Neural crest cell (in vitro differentiated cells): ENCODE results near the gene PWWP2A. TPM values are rescaled to one million over a fixed set of nuclear protein-coding genes. Genes with fewer than 3 reads are reported as not detected.
"Not testable (repeated sequence)": the region's sequence is repeated elsewhere in the genome, so short reads cannot be mapped to it uniquely, and the experiment has no call there.

Source experiments
- DNase-seq: peaks from one replicate; pipeline ENCODE4 v3.0.0; 2021; ENCODE audit warnings: low read depth, mixed read lengths, low spot score
- H3K27ac Mint-ChIP-seq: one replicate; pipeline ENCODE4 v1.8.0; 2021; ENCODE audit warnings: mild to moderate bottlenecking, mixed read lengths; ENCODE audit not compliant: unreplicated experiment
- H3K27me3 Mint-ChIP-seq: 2 replicates; pipeline ENCODE4 v1.8.0; 2021; ENCODE audit warnings: low read depth, mild to moderate bottlenecking, mixed read lengths
- H3K36me3 Mint-ChIP-seq: 2 replicates; pipeline ENCODE4 v1.8.0; 2021; ENCODE audit warnings: low read depth, mild to moderate bottlenecking, mixed read lengths
- H3K4me1 Mint-ChIP-seq: 2 replicates; pipeline ENCODE4 v1.8.0; 2021; ENCODE audit warnings: mixed read lengths
- H3K4me3 Mint-ChIP-seq: one replicate; pipeline ENCODE4 v1.8.0; 2021; ENCODE audit warnings: mild to moderate bottlenecking, mixed read lengths
- H3K9me3 Mint-ChIP-seq: 2 replicates; pipeline ENCODE4 v1.8.0; 2021; ENCODE audit warnings: mixed read lengths
- total RNA-seq: library from RNA; stranded (reverse); gene quantifications from 2 replicates; pipeline ENCODE4 v1.2.1, GENCODE V29; 2021
- TF ChIP-seq, protein P1 (sequence below): fragments of 200-600 bp; sonication (generic); conservative IDR thresholded peaks from 2 replicates; pipeline ENCODE4 v1.5.0; 2021; ENCODE audit warnings: antibody characterized with exemption, mild to moderate bottlenecking

The PWWP2A gene
- total RNA-seq, 1 donor from 2014 or later = 31.6 TPM

GRCh38 chr5:160150381-160150780 lies 31.1 kb upstream of the PWWP2A start:
- Mint-ChIP-seq H3K27me3 (no peaks in the 10 kb centered on the region), H3K4me3 (no peak overlapping the region), H3K9me3 (no peaks in the 10 kb centered on the region), H3K36me3 (no peaks in the 10 kb centered on the region), H3K4me1 (peaks cover 8% of the 10 kb centered on the region), H3K27ac (no peak overlapping the region)
- TF ChIP-seq, protein P1, sequence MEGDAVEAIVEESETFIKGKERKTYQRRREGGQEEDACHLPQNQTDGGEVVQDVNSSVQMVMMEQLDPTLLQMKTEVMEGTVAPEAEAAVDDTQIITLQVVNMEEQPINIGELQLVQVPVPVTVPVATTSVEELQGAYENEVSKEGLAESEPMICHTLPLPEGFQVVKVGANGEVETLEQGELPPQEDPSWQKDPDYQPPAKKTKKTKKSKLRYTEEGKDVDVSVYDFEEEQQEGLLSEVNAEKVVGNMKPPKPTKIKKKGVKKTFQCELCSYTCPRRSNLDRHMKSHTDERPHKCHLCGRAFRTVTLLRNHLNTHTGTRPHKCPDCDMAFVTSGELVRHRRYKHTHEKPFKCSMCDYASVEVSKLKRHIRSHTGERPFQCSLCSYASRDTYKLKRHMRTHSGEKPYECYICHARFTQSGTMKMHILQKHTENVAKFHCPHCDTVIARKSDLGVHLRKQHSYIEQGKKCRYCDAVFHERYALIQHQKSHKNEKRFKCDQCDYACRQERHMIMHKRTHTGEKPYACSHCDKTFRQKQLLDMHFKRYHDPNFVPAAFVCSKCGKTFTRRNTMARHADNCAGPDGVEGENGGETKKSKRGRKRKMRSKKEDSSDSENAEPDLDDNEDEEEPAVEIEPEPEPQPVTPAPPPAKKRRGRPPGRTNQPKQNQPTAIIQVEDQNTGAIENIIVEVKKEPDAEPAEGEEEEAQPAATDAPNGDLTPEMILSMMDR = no peak
- DNase-seq = no peak

GRCh38 chr5:160144436-160144835 lies 25.2 kb upstream of the PWWP2A start:
- not testable (repeated sequence) for H3K4me3 Mint-ChIP-seq, DNase-seq, H3K27ac Mint-ChIP-seq, H3K4me1 Mint-ChIP-seq, H3K27me3 Mint-ChIP-seq, H3K36me3 Mint-ChIP-seq, H3K9me3 Mint-ChIP-seq

- Mint-ChIP-seq H3K27me3 (no peaks in the 10 kb centered on the region), H3K36me3 (no peaks in the 10 kb centered on the region), H3K4me3 (no peak overlapping the region), H3K4me1 (peaks cover 16% of the 10 kb centered on the region), H3K9me3 (no peaks in the 10 kb centered on the region), H3K27ac (no peak overlapping the region)
- TF ChIP-seq, protein P1 = no peak
- no peak for DNase-seq
These were observed 15.1 kb upstream of the PWWP2A start for GRCh38 chr5:160134332-160134731.

DNA sequence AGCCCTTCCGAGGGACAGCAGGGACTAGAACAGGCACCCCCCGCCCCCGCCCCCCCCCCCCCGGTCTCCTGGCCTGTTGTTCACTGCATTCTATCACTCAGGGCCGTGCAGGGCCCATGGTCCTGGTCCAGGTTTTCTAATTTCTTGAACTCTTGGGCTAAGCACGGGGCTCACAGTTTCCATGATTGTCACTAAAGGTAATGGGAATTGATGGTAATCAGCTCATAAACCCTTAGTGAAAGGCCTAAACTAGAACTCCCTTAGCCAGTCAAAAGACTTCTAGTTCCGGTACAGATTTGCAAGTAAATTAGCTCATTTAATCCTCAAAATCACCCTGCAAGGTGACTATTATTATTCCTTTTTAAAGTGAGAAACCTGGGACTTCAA lies 14.7 kb upstream of the PWWP2A start:
- TF ChIP-seq, protein P1 = no peak
- H3K27ac Mint-ChIP-seq = peak overlapping the region; percentile 90
- no peak for DNase-seq
- no peak overlapping the region for H3K4me3 Mint-ChIP-seq
- no peaks in the 10 kb centered on the region for H3K27me3 Mint-ChIP-seq
- peaks cover 16% of the 10 kb centered on the region for H3K4me1 Mint-ChIP-seq
- no peaks in the 10 kb centered on the region for H3K36me3 Mint-ChIP-seq
- no peaks in the 10 kb centered on the region for H3K9me3 Mint-ChIP-seq

DNA sequence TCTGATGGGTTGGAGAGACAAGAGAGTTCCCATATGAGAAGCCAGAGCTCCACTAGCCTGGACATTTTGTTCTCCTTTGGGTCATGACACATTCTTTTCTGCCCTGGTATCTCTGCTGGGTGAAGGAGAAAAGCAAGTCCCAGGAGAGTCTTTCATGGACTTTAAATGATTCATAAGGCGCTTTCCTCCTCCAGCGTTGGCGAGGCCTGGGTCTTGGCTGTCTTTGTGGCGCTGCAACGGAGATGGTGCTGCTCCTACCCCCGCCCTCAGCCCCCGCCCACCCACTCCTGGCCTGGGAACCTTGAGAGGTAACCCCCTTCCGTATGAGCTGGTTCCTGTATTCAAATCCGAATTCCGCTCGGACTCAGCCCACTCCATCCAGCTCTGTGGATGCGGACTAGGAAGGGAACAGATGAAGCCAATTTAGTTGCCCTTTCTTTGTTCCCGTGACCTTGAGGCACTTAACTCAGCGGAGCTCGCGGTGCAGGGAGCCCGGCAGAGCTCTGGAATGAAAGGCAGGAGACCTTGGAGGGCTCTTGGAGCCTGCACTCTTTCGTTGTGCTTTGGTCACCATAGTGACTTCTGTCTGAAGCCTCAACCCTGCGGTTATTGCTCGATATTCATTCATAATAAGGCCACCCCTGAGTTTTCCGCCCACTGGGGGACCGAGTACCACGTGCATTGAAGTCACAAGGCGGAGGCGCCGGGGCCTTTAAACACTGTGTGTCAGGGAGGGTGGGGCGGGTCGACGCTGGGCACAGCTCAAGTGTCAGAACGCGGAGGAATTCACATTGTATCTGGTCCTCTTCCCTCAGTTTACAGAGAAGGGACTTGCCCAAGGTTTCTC lies 14.0 kb upstream of the PWWP2A start:
- TF ChIP-seq, protein P1 = no peak
- H3K27ac Mint-ChIP-seq = peak overlapping the region; percentile 90
- H3K9me3 Mint-ChIP-seq = no peaks in the 10 kb centered on the region
- peak overlapping the region; percentile 59 for H3K4me3 Mint-ChIP-seq
- DNase-seq = peak; percentile 54
- H3K36me3 Mint-ChIP-seq = no peaks in the 10 kb centered on the region
- no peaks in the 10 kb centered on the region for H3K27me3 Mint-ChIP-seq
- peaks cover 16% of the 10 kb centered on the region for H3K4me1 Mint-ChIP-seq

DNA sequence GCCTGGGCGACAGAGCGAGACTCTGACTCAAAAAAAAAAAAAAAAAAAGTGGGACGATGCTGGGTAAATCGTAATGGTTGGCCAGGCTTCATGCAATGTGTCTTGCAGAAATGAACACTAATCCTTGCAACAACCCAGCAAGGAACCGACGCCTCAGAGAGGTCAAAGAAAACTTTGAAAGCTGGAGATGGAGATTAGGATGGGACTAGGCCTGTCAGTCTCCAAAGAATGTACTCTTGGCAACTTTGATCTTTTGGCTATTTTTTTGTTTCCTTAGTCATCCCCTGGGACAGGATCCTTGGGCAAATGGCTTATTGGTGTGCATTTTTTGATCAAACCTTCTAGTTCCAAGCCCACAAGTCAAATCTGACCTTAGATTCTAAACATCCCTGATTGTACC lies 10.6 kb upstream of the PWWP2A start:
- Mint-ChIP-seq H3K27me3 (no peaks in the 10 kb centered on the region), H3K9me3 (no peaks in the 10 kb centered on the region), H3K4me1 (peaks cover 16% of the 10 kb centered on the region), H3K36me3 (no peaks in the 10 kb centered on the region), H3K4me3 (no peak overlapping the region), H3K27ac (no peak overlapping the region)
- TF ChIP-seq, protein P1 = no peak
- DNase-seq = no peak
